ENCODE data around the gene SEMA5A. TPM values are rescaled to one million over a fixed set of nuclear protein-coding genes. Genes with fewer than 3 reads are reported as not detected.

Gene SEMA5A
- total RNA-seq, 1 donor from 2014 or later, result 25.3 TPM

DNA sequence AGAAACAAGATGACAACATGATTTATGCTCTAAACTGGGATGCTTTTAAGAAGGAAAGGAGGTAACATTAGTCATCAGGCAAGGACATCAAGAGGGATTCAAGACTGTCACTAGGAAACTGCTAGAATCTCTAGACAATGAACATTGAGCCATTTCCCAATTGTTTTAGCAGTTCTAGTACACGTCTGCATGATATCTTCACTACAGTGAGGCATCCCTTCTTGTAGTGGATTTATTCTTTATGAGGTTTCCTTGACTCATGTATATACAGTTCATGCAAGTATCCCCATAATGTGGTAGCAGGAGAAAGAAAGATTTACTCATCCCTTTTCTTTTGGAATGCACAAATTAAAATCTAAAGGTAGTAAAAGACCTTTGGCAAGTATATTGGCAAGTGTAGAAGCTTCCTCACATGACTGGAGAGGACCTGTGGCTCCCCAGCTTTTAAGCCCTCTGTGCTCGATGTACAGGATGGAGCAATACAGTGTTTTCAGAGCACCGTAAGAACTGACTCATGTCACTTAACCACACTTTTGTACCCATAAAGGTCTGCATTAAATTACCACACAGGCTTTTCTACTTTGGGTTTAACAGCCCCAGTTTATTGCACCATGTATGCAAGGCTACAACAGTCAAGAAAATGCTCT lies 335.9 kb downstream of the SEMA5A start:
- intact Hi-C loops (cut with micrococcal nuclease), result no loop called here
- no peak for ATAC-seq

GRCh38 chr5:9207817-9208418 lies 338.0 kb downstream of the SEMA5A start:
- DNase-seq (no peak), ATAC-seq (peak; percentile 27)
- intact Hi-C loops (cut with micrococcal nuclease), result no loop called here

More for the DNA sequence above, 335.9 kb downstream of the SEMA5A start:
- DNase-seq, result no peak

DNA sequence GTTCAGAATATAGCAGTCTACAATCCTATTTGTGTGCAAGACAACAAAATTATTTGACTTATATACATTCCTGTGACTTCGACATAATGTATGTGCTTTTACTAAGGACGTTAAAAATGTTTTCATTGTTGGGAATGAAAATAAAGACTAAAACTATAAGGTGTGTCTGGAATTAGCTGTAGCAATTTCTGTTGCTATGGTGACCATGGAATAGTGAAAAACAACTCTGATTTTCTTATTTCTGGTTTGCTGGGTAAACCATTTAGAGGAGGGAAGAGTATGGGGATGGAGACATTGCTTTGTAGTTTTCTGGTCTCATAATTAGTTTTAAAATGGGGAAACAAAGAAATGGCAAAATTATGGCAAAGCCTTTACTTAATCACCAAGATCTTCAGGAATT lies 343.2 kb downstream of the SEMA5A start:
- no peak for ATAC-seq
- intact Hi-C loops (cut with micrococcal nuclease), result no loop called here
- DNase-seq, result no peak

GRCh38 chr5:9201761-9202160 lies 344.1 kb downstream of the SEMA5A start:
- intact Hi-C loops (cut with micrococcal nuclease), result no loop called here
- no peak for DNase-seq
- no peak for ATAC-seq

GRCh38 chr5:9201011-9201410 lies 344.9 kb downstream of the SEMA5A start:
- ATAC-seq, result no peak
- DNase-seq, result no peak
- intact Hi-C loops (cut with micrococcal nuclease), result no loop called here

- no peak for DNase-seq
- intact Hi-C loops (cut with micrococcal nuclease), result no loop called here
- no peak for ATAC-seq
Observed at GRCh38 chr5:9198394-9198793, 347.5 kb downstream of the SEMA5A start.

GRCh38 chr5:9197881-9198260 lies 348.0 kb downstream of the SEMA5A start:
- intact Hi-C loops (cut with micrococcal nuclease), result no loop called here
- DNase-seq, result no peak
- no peak for ATAC-seq

DNA sequence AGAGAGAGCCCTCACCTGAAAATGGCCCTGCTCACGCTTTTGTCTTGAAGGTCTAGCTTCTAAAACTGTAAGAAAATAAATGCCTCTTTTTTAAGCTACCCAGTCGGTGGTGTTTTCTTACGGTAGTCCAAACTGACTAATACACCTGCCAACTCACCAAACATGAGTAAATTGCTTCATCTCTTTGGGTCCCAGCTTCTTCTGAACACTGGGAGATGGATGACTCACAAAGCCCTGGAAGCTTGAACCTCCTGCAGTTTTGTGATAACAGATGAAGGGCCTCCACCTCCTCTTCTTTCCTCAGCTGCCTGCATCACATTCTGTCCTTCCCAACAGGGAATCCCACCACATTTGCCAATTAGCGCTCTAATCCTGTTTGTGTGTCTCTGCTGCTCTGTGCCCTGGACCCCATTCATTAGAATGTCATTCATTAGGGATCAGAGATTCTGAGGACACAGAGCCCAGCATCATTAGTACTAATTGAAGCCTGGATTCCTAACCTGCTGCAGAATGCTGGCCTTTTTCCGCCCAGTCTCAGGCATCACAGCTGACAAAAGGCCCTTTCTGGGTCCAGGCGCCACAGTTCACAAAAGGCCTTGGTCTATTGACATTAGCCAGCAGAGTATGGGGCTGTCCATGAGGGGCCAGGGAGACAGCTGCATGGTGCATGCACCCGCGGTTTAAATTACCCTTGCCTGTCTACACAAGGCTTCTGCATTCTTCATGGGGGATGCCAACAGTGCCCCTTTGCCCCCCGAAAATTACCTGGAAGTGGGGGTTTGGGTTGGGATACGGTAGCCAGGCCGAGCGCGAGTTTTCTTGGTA lies 349.3 kb downstream of the SEMA5A start:
- ATAC-seq, result no peak
- intact Hi-C loops (cut with micrococcal nuclease), result no loop called here

GRCh38 chr5:9194509-9194908 lies 351.4 kb downstream of the SEMA5A start:
- DNase-seq (no peak), ATAC-seq (no peak)
- intact Hi-C loops (cut with micrococcal nuclease), result no loop called here

More for the DNA sequence above, 349.3 kb downstream of the SEMA5A start:
- no peak for DNase-seq

- no peak for ATAC-seq
- intact Hi-C loops (cut with micrococcal nuclease), result no loop called here
Observed at GRCh38 chr5:9192266-9192665, 353.6 kb downstream of the SEMA5A start.

GRCh38 chr5:9189681-9190080 lies 356.2 kb downstream of the SEMA5A start:
- intact Hi-C loops (cut with micrococcal nuclease), result no loop called here
- ATAC-seq, result no peak
- no peak for DNase-seq

More at GRCh38 chr5:9192266-9192665, 353.6 kb downstream of the SEMA5A start:
- no peak for DNase-seq

DNA sequence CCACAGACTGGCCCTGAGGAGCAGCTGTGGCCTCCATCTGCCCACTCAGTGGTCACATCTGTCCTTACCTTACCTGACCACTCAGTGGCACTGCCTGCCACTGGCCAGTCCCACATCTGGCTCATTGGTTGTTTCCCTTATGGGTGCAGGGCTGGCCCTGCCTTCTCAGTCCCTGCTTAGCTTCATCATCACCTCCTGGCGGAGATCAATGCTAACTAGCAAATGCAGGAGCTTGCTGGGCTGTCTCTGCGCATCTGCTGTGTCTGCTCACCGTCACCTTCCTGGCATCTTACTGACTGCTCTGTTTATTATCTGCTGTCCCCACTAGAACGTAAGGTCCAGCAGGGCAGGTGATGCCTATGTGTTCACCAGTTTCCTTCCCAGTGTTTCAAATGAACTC lies 356.9 kb downstream of the SEMA5A start:
- intact Hi-C loops (cut with micrococcal nuclease), result no loop called here
- ATAC-seq, result peak; percentile 63
- DNase-seq, result no peak

- intact Hi-C loops (cut with micrococcal nuclease), result no loop called here
- ATAC-seq, result no peak
- DNase-seq, result no peak
Observed at GRCh38 chr5:9188131-9188530, 357.7 kb downstream of the SEMA5A start.

DNA sequence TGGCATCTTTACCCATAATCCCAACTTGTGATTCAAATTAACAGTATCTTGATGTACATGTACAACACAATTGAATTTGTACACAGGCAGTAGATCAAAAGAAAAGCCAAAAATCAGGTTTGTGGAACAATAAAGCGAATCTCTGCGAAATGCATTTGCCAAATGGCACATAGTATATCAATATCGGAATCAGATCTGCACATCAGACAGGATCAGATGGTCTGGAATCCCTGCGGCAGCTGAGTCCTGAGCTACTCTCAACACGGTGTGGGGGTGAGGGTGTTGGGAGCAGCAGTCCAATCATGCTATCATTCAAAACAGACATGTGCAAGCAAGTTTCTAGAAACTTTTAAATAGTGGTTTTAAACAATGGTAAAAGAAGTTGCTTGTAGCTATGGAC lies 358.3 kb downstream of the SEMA5A start:
- no peak for ATAC-seq
- DNase-seq, result no peak
- intact Hi-C loops (cut with micrococcal nuclease), result no loop called here

- intact Hi-C loops (cut with micrococcal nuclease), result no loop called here
- no peak for ATAC-seq
Observed at GRCh38 chr5:9186069-9186468, 359.8 kb downstream of the SEMA5A start.

DNA sequence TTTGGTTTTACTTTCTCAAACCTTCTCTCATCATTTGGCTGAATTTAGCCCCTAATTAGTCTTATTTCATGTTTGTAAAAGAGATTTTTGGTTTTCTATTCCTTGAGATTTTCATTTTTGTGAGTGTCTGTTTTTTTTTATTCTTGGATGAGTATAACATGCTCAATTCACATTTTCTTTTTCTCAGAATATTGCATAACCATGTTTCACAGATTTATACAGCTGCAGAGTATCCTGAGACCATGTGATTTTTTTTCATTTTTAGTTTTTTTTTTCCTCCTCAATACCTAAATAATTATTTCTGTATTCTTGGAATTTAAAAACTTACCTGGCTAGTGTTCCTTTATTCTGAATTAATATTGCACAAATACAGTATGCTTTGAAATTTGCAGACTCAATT lies 361.9 kb downstream of the SEMA5A start:
- intact Hi-C loops (cut with micrococcal nuclease), result no loop called here
- DNase-seq, result no peak
- ATAC-seq, result peak; percentile 47

More at GRCh38 chr5:9186069-9186468, 359.8 kb downstream of the SEMA5A start:
- no peak for DNase-seq

- intact Hi-C loops (cut with micrococcal nuclease), result no loop called here
- DNase-seq (no peak), ATAC-seq (peak; percentile 19)
Observed at GRCh38 chr5:9182899-9183695, 362.8 kb downstream of the SEMA5A start.

- DNase-seq, result no peak
- intact Hi-C loops (cut with micrococcal nuclease), result no loop called here
- ATAC-seq, result no peak
Observed at GRCh38 chr5:9176641-9177040, 369.2 kb downstream of the SEMA5A start.

DNA sequence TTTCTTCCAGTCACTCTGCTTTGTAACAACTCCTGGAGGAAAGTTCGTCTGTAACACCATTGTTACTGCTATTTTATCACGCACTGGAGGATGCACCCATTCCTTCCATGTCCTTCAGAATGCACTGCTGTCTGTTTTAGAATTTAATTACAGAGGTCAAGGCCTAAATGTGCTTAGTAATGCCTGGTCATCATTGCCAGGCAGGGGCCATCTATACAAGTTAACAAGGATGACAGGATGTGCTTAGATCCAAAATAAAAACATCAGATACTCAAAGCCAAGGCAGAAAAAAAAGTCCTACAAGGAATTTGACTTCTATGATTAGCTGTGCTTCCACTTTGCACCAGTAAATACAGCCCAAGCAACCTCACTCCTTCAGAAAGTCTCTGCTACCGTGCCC lies 371.4 kb downstream of the SEMA5A start:
- ATAC-seq, result no peak
- DNase-seq, result no peak
- intact Hi-C loops (cut with micrococcal nuclease), result no loop called here
